K562 (cell line): ENCODE data around the gene ARMC2.

ENCODE experiments used
- ATF7 ChIP-seq: fragments of 450-650 bp; IDR thresholded peaks from 2 replicates; pipeline ENCODE4 v1.7.1; 2014; ENCODE audit warnings: mild to moderate bottlenecking, moderate library complexity
- CBX2 ChIP-seq: fragments of 200-600 bp; sonication (generic); IDR thresholded peaks from one replicate; pipeline ENCODE4 v1.6.1; 2012; ENCODE audit warnings: mild to moderate bottlenecking, low read length, inconsistent platforms; ENCODE audit not compliant: insufficient read depth, poor library complexity, severe bottlenecking
- ESRRA ChIP-seq: fragments of 450-650 bp; IDR thresholded peaks from 2 replicates; pipeline ENCODE4 v1.6.1; 2014; ENCODE audit warnings: low read depth, mild to moderate bottlenecking, moderate library complexity, borderline replicate concordance
- EZH2 ChIP-seq: IDR thresholded peaks from 2 replicates; pipeline ENCODE4 v1.6.1; 2012; ENCODE audit warnings: low read depth, mild to moderate bottlenecking, inconsistent platforms, low read length, borderline replicate concordance
- MECOM ChIP-seq: fragments of 250-450 bp; sonication (Bioruptor Pico); IDR thresholded peaks from 2 replicates; pipeline ENCODE4 v1.8.0; 2022; ENCODE audit warnings: inconsistent platforms
- NCOA6 ChIP-seq: fragments of 450-650 bp; IDR thresholded peaks from 2 replicates; pipeline ENCODE4 v1.6.1; 2017; ENCODE audit warnings: mild to moderate bottlenecking
- POLR2A ChIP-seq: fragments of 450-650 bp; conservative IDR thresholded peaks from 2 replicates; pipeline ENCODE4 v1.6.1; 2016
- TF ChIP-seq, protein P1 (sequence below), 3 experiments: IDR thresholded peaks in 2 of 3; conservative IDR thresholded peaks in 1 of 3; 2 replicates each; pipeline ENCODE4 v1.5.1; 2011 to 2012; ENCODE audit warnings: low read length in 3 of 3, mild to moderate bottlenecking in 3 of 3, control low read depth in 2 of 3, improper control_type of control experiment in 1 of 3, inconsistent platforms in 1 of 3, low read depth in 1 of 3, mixed read lengths in 1 of 3, moderate library complexity in 1 of 3; ENCODE audit not compliant: insufficient read depth in 2 of 3

DNA sequence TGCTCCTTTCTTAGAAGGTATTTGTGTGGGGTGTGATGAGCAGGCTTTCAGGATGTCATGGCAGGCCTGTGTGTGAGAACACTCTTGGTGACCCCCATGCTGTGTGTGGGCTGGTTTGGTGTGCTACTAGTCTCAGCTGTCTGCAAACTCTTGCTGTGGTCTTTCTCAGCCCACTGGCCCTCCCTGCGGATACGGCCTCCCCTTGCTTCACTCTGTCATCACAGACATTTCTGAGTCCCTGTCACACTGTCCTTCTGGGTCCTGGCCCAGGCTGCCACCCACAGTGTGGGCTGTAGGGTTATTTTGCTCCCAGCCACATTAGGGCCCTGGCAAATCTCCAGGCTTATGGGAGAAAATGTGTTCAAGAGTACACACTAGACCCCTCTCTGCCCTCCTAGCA lies 39.0 kb upstream of the ARMC2 start:
- TF ChIP-seq CBX2 (no peak), EZH2 (no peak), MECOM (CRISPR knock-in tag) (no peak), ATF7 (no peak), POLR2A (no peak), ESRRA (no peak), NCOA6 (no peak)
- TF ChIP-seq, protein P1, sequence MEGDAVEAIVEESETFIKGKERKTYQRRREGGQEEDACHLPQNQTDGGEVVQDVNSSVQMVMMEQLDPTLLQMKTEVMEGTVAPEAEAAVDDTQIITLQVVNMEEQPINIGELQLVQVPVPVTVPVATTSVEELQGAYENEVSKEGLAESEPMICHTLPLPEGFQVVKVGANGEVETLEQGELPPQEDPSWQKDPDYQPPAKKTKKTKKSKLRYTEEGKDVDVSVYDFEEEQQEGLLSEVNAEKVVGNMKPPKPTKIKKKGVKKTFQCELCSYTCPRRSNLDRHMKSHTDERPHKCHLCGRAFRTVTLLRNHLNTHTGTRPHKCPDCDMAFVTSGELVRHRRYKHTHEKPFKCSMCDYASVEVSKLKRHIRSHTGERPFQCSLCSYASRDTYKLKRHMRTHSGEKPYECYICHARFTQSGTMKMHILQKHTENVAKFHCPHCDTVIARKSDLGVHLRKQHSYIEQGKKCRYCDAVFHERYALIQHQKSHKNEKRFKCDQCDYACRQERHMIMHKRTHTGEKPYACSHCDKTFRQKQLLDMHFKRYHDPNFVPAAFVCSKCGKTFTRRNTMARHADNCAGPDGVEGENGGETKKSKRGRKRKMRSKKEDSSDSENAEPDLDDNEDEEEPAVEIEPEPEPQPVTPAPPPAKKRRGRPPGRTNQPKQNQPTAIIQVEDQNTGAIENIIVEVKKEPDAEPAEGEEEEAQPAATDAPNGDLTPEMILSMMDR (IDR thresholded peaks at IDR 0.05 in 2 of 3, conservative IDR thresholded peaks at IDR 0.05 in 1 of 3; ENCODE audit: insufficient read depth in 2 of 3, low read depth in 1 of 3, low read length in 3 of 3), result no peak
